Measurements from ENCODE around the gene CROCC.

The CROCC gene

DNA sequence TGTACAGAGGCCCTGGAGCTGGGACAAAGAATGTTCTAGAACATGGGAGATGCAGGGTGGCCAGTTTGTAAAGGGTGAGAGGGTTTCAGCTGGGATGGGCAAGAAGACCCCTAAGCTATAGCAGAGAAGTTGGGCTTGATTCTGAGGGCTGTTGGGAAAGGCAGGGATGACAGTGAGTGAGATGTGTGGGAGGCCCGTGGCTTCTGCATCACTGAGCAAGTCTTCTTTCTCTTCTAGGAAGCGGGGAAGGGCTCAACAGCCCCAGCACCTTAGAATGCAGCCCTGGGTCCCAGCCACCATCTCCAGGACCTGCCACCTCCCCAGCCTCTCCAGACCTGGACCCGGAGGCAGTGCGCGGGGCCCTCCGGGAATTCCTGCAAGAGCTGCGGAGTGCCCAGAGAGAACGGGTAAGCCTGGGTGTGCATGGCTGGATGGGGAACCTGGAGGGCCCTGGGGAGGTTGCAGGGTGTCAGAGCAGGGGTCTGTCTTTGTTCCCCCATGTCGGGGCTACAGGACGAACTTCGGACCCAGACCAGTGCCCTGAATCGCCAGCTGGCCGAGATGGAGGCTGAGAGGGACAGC lies 43.8 kb downstream of the CROCC start:
- H2AFZ ChIP-seq (ENCODE audit: insufficient read depth, low read length, poor library complexity), result no peak overlapping the region
- no peak overlapping the region for H4K12ac ChIP-seq (ENCODE audit: low read depth, low read length)
- no peak overlapping the region for H3K9ac ChIP-seq (ENCODE audit: low read length)
- H3K27me3 ChIP-seq (ENCODE audit: insufficient read depth, low read length), result no peaks in the 10 kb centered on the region
- no peak overlapping the region for H2BK12ac ChIP-seq (ENCODE audit: low read length)
- no peak overlapping the region for H3K14ac ChIP-seq (ENCODE audit: low read length)
- H3K27ac ChIP-seq (ENCODE audit: low read depth, low read length), result no peak overlapping the region
- no peak overlapping the region for H3K23ac ChIP-seq (ENCODE audit: low read length)
- H3K4me2 ChIP-seq (ENCODE audit: low read length), result no peak overlapping the region
- no peak overlapping the region for H2BK5ac ChIP-seq (ENCODE audit: low read depth, low read length, poor library complexity)
- no peak overlapping the region for H4K8ac ChIP-seq (ENCODE audit: low read depth, low read length)
- no peak overlapping the region for H2BK120ac ChIP-seq (ENCODE audit: insufficient read depth, low read length, poor library complexity)
- H3K79me1 ChIP-seq (ENCODE audit: low read length), result peaks cover 3% of the 10 kb centered on the region
- no peaks in the 10 kb centered on the region for H3K79me2 ChIP-seq (ENCODE audit: control insufficient read depth, insufficient read depth, low read length, poor library complexity)
- H3K9me3 ChIP-seq (ENCODE audit: insufficient read depth, low read depth, low read length), result peaks cover 5% of the 10 kb centered on the region
- no peak overlapping the region for H2AK5ac ChIP-seq (ENCODE audit: low read length)
- no peak overlapping the region for H3K4me3 ChIP-seq (ENCODE audit: low read depth, low read length)
- peaks cover 0 to 5% of the 10 kb centered on the region in 2 experiments for H3K4me1 ChIP-seq (ENCODE audit: control insufficient read depth in 1 of 2, insufficient read depth in 2 of 2, low read length in 2 of 2)
- H3K4ac ChIP-seq (ENCODE audit: low read depth, low read length), result no peak overlapping the region
- peaks cover 7 to 16% of the 10 kb centered on the region in 2 experiments for H3K36me3 ChIP-seq (ENCODE audit: control insufficient read depth in 1 of 2, insufficient read depth in 2 of 2, low read length in 2 of 2)
- H3K18ac ChIP-seq (ENCODE audit: low read length), result no peak overlapping the region
- no peak overlapping the region for H4K91ac ChIP-seq (ENCODE audit: low read depth, low read length)
- no peak for DNase-seq
- WGBS (ENCODE audit: extremely low coverage, insufficient coverage, insufficient read length), result no CpG with 5 or more reads among the region's 13 CpGs

- WGBS (ENCODE audit: extremely low coverage, insufficient coverage, insufficient read length), result no CpG with 5 or more reads among the region's 22 CpGs
- H3K27ac ChIP-seq (ENCODE audit: low read depth, low read length), result no peak overlapping the region
- no peak overlapping the region for H2AFZ ChIP-seq (ENCODE audit: insufficient read depth, low read length, poor library complexity)
Observed at GRCh38 chr1:16966282-16966681, 44.6 kb downstream of the CROCC start.

GRCh38 chr1:16967095-16967575 lies 45.4 kb downstream of the CROCC start:
- Histone ChIP-seq H3K14ac (ENCODE audit: low read length) (no peak overlapping the region), H3K9me3 (ENCODE audit: insufficient read depth, low read depth, low read length) (peaks cover 5% of the 10 kb centered on the region), H3K27me3 (ENCODE audit: insufficient read depth, low read length) (no peaks in the 10 kb centered on the region), H3K23ac (ENCODE audit: low read length) (no peak overlapping the region), H4K8ac (ENCODE audit: low read depth, low read length) (no peak overlapping the region), H3K27ac (ENCODE audit: low read depth, low read length) (no peak overlapping the region), H3K18ac (ENCODE audit: low read length) (no peak overlapping the region), H2BK12ac (ENCODE audit: low read length) (no peak overlapping the region), H4K12ac (ENCODE audit: low read depth, low read length) (no peak overlapping the region), H3K4me1 (ENCODE audit: control insufficient read depth in 1 of 2, insufficient read depth in 2 of 2, low read length in 2 of 2) (peaks cover 0 to 5% of the 10 kb centered on the region in 2 experiments), H3K36me3 (ENCODE audit: control insufficient read depth in 1 of 2, insufficient read depth in 2 of 2, low read length in 2 of 2) (peaks cover 10 to 25% of the 10 kb centered on the region in 2 experiments), H4K91ac (ENCODE audit: low read depth, low read length) (no peak overlapping the region), H3K4me3 (ENCODE audit: low read depth, low read length) (no peak overlapping the region), H3K79me1 (ENCODE audit: low read length) (no peaks in the 10 kb centered on the region), H3K79me2 (ENCODE audit: control insufficient read depth, insufficient read depth, low read length, poor library complexity) (no peaks in the 10 kb centered on the region), H2AK5ac (ENCODE audit: low read length) (no peak overlapping the region), H2BK120ac (ENCODE audit: insufficient read depth, low read length, poor library complexity) (no peak overlapping the region), H2BK5ac (ENCODE audit: low read depth, low read length, poor library complexity) (no peak overlapping the region), H3K4me2 (ENCODE audit: low read length) (no peak overlapping the region), H3K9ac (ENCODE audit: low read length) (no peak overlapping the region), H2AFZ (ENCODE audit: insufficient read depth, low read length, poor library complexity) (no peak overlapping the region), H3K4ac (ENCODE audit: low read depth, low read length) (no peak overlapping the region)
- DNase-seq, result no peak
- no CpG with 5 or more reads among the region's 7 CpGs for WGBS (ENCODE audit: extremely low coverage, insufficient coverage, insufficient read length)

More at GRCh38 chr1:16966282-16966681, 44.6 kb downstream of the CROCC start:
- no peak overlapping the region for H4K8ac ChIP-seq (ENCODE audit: low read depth, low read length)
- no peak overlapping the region for H4K91ac ChIP-seq (ENCODE audit: low read depth, low read length)
- H3K9ac ChIP-seq (ENCODE audit: low read length), result no peak overlapping the region
- no peak for DNase-seq
- H3K14ac ChIP-seq (ENCODE audit: low read length), result no peak overlapping the region
- H3K9me3 ChIP-seq (ENCODE audit: insufficient read depth, low read depth, low read length), result peaks cover 5% of the 10 kb centered on the region
- no peaks in the 10 kb centered on the region for H3K27me3 ChIP-seq (ENCODE audit: insufficient read depth, low read length)
- no peaks in the 10 kb centered on the region for H3K79me2 ChIP-seq (ENCODE audit: control insufficient read depth, insufficient read depth, low read length, poor library complexity)
- H3K79me1 ChIP-seq (ENCODE audit: low read length), result no peaks in the 10 kb centered on the region
- H2AK5ac ChIP-seq (ENCODE audit: low read length), result no peak overlapping the region
- H3K4me3 ChIP-seq (ENCODE audit: low read depth, low read length), result no peak overlapping the region
- no peak overlapping the region for H3K18ac ChIP-seq (ENCODE audit: low read length)
- H3K4me1 ChIP-seq (ENCODE audit: control insufficient read depth in 1 of 2, insufficient read depth in 2 of 2, low read length in 2 of 2), result peaks cover 0 to 5% of the 10 kb centered on the region in 2 experiments
- H2BK120ac ChIP-seq (ENCODE audit: insufficient read depth, low read length, poor library complexity), result no peak overlapping the region
- no peak overlapping the region for H3K23ac ChIP-seq (ENCODE audit: low read length)
- H4K12ac ChIP-seq (ENCODE audit: low read depth, low read length), result no peak overlapping the region
- H3K4ac ChIP-seq (ENCODE audit: low read depth, low read length), result no peak overlapping the region
- peaks cover 7 to 22% of the 10 kb centered on the region in 2 experiments for H3K36me3 ChIP-seq (ENCODE audit: control insufficient read depth in 1 of 2, insufficient read depth in 2 of 2, low read length in 2 of 2)
- no peak overlapping the region for H2BK12ac ChIP-seq (ENCODE audit: low read length)
- no peak overlapping the region for H2BK5ac ChIP-seq (ENCODE audit: low read depth, low read length, poor library complexity)
- no peak overlapping the region for H3K4me2 ChIP-seq (ENCODE audit: low read length)

DNA sequence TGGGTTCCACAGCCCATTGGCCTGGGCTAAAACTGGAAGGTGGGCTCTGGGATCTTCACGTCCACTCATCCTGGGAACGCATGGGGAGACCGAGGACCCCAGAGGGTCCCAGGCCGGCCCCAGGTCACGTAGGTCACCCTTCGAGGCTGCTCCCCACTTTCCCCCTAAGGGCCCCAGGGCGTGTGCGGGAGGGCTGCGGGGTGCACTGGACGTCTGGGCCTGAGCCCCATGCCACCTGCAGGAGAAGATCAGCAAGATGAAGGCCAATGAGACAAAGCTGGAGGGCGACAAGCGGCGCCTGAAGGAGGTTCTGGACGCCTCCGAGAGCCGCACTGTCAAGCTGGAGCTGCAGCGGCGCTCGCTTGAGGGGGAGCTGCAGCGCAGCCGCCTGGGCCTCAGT lies 46.2 kb downstream of the CROCC start:
- no peak overlapping the region for H2BK5ac ChIP-seq (ENCODE audit: low read depth, low read length, poor library complexity)
- H3K9me3 ChIP-seq (ENCODE audit: insufficient read depth, low read depth, low read length), result peaks cover 5% of the 10 kb centered on the region
- H3K79me1 ChIP-seq (ENCODE audit: low read length), result no peaks in the 10 kb centered on the region
- H3K14ac ChIP-seq (ENCODE audit: low read length), result no peak overlapping the region
- no peak overlapping the region for H2AK5ac ChIP-seq (ENCODE audit: low read length)
- H3K18ac ChIP-seq (ENCODE audit: low read length), result no peak overlapping the region
- H3K9ac ChIP-seq (ENCODE audit: low read length), result no peak overlapping the region
- no peak overlapping the region for H3K4ac ChIP-seq (ENCODE audit: low read depth, low read length)
- DNase-seq, result no peak
- H3K36me3 ChIP-seq (ENCODE audit: control insufficient read depth in 1 of 2, insufficient read depth in 2 of 2, low read length in 2 of 2), result peaks cover 11 to 25% of the 10 kb centered on the region in 2 experiments
- H3K4me3 ChIP-seq (ENCODE audit: low read depth, low read length), result no peak overlapping the region
- no peak overlapping the region for H2AFZ ChIP-seq (ENCODE audit: insufficient read depth, low read length, poor library complexity)
- no peak overlapping the region for H4K8ac ChIP-seq (ENCODE audit: low read depth, low read length)
- H3K23ac ChIP-seq (ENCODE audit: low read length), result no peak overlapping the region
- no peak overlapping the region for H2BK120ac ChIP-seq (ENCODE audit: insufficient read depth, low read length, poor library complexity)
- no peaks in the 10 kb centered on the region for H3K79me2 ChIP-seq (ENCODE audit: control insufficient read depth, insufficient read depth, low read length, poor library complexity)
- H3K4me1 ChIP-seq (ENCODE audit: control insufficient read depth in 1 of 2, insufficient read depth in 2 of 2, low read length in 2 of 2), result peaks cover 0 to 5% of the 10 kb centered on the region in 2 experiments
- H3K27me3 ChIP-seq (ENCODE audit: insufficient read depth, low read length), result no peaks in the 10 kb centered on the region
- H2BK12ac ChIP-seq (ENCODE audit: low read length), result no peak overlapping the region
- H3K4me2 ChIP-seq (ENCODE audit: low read length), result no peak overlapping the region
- no peak overlapping the region for H4K12ac ChIP-seq (ENCODE audit: low read depth, low read length)
- H4K91ac ChIP-seq (ENCODE audit: low read depth, low read length), result no peak overlapping the region
- no peak overlapping the region for H3K27ac ChIP-seq (ENCODE audit: low read depth, low read length)
- no CpG with 5 or more reads among the region's 21 CpGs for WGBS (ENCODE audit: extremely low coverage, insufficient coverage, insufficient read length)

Data from trophoblast cell (in vitro differentiated cells and primary cell).